C4-2B (cell line): ENCODE results near the gene PTPRF.

ENCODE experiments used
- ZFX ChIP-seq: fragments of 450-650 bp; IDR thresholded peaks from 2 replicates; pipeline ENCODE4 v1.6.1; 2017
- TF ChIP-seq, protein P1 (sequence below): fragments of 450-650 bp; conservative IDR thresholded peaks from 2 replicates; pipeline ENCODE4 v1.5.1; 2017; ENCODE audit warnings: mild to moderate bottlenecking

DNA sequence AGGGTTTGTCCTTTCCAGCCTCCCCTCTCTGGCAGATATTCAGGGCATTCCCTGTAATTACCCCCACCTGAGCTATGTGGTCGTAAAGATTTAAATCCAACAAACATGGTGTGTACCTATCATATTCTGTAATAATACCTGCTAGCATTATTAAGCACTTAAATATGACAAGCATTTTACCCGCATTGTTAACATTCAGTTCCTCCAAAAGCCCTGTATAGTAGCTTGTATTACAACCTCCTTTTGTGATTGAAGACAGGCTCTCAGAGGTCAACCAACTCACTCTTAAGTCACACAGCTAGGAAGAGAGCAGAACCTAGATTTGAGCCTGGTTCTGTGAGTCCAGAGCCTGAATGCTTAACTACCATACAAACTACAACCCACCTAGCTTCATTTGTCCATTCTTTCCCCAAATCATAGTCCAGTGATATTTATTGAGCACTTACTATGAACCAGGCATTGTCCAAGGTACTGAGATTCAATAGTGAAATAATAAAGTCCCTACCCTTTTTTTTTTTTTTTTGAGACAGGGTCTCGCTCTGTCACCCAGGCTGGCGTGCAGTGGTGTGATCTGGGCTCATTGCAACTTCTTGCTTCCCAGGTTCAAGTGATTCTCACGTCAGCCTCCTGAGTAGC lies 105.4 kb downstream of the PTPRF start:
- TF ChIP-seq, protein P1, sequence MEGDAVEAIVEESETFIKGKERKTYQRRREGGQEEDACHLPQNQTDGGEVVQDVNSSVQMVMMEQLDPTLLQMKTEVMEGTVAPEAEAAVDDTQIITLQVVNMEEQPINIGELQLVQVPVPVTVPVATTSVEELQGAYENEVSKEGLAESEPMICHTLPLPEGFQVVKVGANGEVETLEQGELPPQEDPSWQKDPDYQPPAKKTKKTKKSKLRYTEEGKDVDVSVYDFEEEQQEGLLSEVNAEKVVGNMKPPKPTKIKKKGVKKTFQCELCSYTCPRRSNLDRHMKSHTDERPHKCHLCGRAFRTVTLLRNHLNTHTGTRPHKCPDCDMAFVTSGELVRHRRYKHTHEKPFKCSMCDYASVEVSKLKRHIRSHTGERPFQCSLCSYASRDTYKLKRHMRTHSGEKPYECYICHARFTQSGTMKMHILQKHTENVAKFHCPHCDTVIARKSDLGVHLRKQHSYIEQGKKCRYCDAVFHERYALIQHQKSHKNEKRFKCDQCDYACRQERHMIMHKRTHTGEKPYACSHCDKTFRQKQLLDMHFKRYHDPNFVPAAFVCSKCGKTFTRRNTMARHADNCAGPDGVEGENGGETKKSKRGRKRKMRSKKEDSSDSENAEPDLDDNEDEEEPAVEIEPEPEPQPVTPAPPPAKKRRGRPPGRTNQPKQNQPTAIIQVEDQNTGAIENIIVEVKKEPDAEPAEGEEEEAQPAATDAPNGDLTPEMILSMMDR: no peak
- TF ChIP-seq ZFX: no peak
